Right ventricle myocardium inferior (tissue), 1 donor: ENCODE measurements around the gene RSBN1. TPM values are rescaled to one million over a fixed set of nuclear protein-coding genes. Genes with fewer than 3 reads are reported as not detected.

ENCODE experiments used
- ATAC-seq: fragments of 200-7000 bp; cut with Tn5 transposase; one replicate; pipeline ENCODE4 v1.9.1; 2020; ENCODE audit warnings: mild to moderate bottlenecking, moderate library complexity
- DNase-seq: peaks from one replicate; pipeline ENCODE4 v3.0.0; 2021; ENCODE audit errors: missing footprints
- intact Hi-C: fragments of 100-400 bp; cut with DNase I; formaldehyde crosslinking; loops from one replicate; pipeline ENCODE4 v1.11.0; 2022
- total RNA-seq: library from RNA; stranded (reverse); fragmentation: NEBNext Ultra II Directional; extraction: Animal tissue kit (Norgen Biotek cat#: 25700); gene quantifications from one replicate; pipeline ENCODE4 v1.2.1, GENCODE V29; 2021
- donor health status: DM: no; HTN: yes; CAD: no; lungs with severe emphysema.

RSBN1 gene
- total RNA-seq, 1 donor from 2014 or later = 10.1 TPM

DNA sequence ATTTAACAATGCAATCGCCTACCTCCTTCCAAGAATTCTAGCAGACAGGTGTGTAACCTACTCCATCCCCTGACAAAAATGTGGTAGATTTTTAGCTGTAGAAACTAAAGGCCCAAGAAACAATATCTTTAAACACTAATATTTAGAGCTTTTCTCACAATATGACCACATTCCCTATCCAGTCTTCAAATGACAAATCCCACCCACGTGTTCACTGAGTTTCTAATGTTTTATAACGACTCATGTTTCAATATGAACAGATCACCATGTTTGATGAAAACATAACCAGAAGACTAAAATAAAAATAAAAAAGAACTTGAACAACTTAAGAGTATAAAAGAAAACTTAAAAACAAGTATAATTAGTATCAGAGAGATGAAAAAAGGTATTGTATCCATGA is 24.6 kb downstream of the RSBN1 start:
- intact Hi-C loops = no loop called here
- ATAC-seq (no peak), DNase-seq (no peak)

- ATAC-seq = no peak
- intact Hi-C loops = no loop called here
- DNase-seq = no peak
These were observed 26.2 kb downstream of the RSBN1 start for GRCh38 chr1:113786069-113786468.

DNA sequence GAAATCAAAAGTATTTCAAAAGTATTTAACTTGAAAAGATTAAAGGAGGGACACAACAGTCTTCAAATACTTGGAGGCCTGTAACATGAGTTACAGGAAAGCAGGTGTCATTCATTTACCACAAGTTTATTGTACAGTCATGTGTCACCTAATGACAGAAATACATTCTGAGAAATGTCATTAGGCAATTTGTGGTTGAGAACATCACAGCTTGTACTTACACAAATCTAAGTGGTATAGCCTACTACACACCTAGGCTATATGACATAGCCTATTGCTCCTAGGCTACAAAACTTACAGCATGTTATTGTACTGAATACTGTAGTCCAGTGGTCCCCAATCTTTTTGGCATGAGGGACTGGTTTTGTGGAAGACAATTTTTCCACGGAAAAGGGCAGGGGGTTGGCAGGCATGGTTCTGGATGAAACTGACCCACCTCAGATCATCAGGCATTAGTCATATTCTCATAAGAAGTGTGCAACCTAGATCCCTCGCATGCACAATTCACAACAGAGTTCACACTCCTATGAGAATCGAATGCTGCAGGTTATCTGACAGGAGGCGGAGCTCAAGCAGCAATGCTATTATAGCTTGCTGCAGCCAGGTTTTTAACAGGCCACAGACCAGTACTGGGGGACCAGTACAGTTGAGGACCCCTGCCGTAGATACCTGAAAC is 28.0 kb downstream of the RSBN1 start:
- intact Hi-C loops = no loop called here
- no peak for DNase-seq
- peak; percentile 25 for ATAC-seq

GRCh38 chr1:113783254-113784103 is 28.8 kb downstream of the RSBN1 start:
- intact Hi-C loops = no loop called here
- peak; percentile 71 for ATAC-seq
- DNase-seq = peak; percentile 56

DNA sequence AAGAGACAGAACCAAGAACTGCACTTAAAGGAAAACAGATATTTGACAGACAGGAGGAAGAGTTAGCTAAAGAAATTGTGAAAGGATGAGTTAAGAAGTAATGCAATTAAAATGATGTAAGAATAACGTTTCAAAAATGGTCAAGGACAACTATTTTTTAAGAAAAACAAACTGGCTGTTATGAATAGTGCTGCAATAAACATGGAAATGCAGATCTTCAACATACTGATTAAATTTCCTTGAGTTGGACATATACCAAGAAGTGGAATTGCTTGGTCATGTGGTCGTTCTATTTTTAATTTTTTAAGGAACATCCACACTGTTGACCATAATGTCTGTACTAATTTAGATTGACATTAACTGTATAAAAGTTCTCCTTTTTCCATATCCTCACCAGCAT is 29.9 kb downstream of the RSBN1 start:
- no peak for ATAC-seq
- intact Hi-C loops = no loop called here
- no peak for DNase-seq

- no peak for ATAC-seq
- intact Hi-C loops = no loop called here
- DNase-seq = no peak
These were observed 31.7 kb downstream of the RSBN1 start for GRCh38 chr1:113780374-113781146.

- no peak for DNase-seq
- intact Hi-C loops = no loop called here
- ATAC-seq = no peak
These were observed 32.7 kb downstream of the RSBN1 start for GRCh38 chr1:113779542-113779941.

GRCh38 chr1:113777561-113777960 is 34.7 kb downstream of the RSBN1 start:
- ATAC-seq = no peak
- intact Hi-C loops = no loop called here
- DNase-seq = no peak

DNA sequence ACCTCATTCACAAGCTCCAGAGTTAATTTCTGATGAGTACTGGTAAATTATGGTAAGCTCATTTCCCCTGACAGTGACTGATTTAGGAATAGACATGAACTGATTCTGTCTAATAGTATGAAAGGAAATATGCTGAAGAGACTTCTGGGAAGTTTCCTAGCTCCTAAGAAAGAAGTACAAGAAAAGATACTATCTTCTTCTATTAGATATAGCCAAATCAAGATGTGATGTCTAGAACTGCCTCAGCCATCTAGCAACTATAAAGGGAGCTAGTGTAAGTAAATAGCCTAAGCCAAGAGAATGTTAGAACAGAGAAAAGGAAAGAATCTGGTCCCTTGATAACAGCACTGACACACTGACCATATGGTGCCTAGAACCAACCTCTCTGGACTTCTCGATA is 42.2 kb downstream of the RSBN1 start:
- intact Hi-C loops = no loop called here
- DNase-seq (no peak), ATAC-seq (no peak)

- DNase-seq (no peak), ATAC-seq (no peak)
- intact Hi-C loops = no loop called here
These were observed 42.7 kb downstream of the RSBN1 start for GRCh38 chr1:113769601-113769970.

DNA sequence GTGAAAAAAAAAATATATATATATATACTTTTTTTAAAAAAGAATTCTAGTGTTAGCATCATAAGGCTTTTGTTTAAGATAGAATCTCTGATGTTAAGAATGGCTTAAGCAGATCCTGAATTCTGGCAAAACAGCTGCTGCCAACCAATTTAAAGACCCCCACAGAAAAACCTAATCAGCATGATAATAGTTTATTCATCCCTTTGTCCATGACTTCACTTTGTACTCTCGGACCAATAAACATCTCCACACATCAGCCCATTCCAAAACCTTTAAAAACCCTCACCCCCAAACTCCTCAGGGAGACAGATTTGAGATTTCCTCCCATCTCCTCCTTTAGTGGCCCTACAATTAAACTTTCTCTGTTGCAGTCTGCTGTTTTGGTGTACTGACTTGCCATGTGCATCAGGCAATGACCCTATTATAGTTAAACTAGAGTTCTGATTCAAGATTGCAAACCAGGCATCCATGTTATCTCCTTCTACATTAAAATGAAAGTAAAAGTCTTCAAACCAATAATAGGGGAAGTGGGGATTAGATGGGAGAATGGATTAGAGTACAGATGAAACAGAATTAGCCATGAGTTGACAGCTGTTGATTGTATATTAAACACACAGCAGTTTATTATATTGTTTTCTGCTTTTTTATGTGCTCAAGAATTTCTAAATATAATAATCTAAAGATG is 43.2 kb downstream of the RSBN1 start:
- intact Hi-C loops = no loop called here
- no peak for ATAC-seq
- no peak for DNase-seq

DNA sequence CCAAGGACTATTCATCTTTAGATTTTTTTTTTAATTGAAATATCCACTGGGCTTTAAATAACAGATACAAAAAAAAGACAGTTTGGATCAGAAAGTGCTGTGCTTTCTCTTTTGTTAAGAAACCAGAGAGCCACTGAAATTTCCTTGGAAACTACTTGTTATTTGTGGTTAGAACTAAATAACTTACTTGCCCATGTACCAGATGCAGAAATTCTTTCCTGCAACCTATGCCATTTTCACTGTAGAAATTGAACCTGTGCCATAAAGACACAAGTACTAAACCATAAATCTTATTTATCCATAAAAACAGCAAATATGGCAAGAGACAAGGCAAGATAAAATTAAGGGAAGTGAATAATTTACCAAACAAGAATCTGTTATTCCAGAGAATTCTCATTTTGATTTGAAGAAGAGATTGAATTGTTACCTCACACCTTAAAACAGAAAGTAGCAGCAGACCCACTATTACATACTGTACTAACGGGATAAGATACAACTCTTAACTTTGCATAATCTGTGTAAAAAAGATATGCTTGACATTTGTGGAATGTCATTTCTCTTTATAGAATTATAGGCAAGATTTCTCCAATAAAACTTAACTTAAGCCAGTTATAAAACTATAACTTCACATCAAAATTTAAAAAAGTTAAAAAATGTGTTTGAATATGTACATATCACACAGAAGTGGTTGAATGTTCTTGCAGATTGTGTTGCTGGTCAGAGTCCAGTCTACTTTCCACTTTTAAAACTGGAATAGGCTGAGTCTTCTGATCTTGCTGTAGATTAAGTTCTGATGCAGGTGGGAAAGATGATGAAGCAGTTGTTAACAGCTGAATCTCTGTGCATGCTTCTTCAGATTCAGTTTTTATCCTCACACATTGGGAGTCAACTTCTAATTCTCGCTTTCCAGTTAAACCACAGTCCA is 46.7 kb downstream of the RSBN1 start:
- ATAC-seq (no peak), DNase-seq (no peak)
- intact Hi-C loops = no loop called here

GRCh38 chr1:113763661-113764060 is 48.6 kb downstream of the RSBN1 start:
- intact Hi-C loops = no loop called here
- no peak for ATAC-seq

DNA sequence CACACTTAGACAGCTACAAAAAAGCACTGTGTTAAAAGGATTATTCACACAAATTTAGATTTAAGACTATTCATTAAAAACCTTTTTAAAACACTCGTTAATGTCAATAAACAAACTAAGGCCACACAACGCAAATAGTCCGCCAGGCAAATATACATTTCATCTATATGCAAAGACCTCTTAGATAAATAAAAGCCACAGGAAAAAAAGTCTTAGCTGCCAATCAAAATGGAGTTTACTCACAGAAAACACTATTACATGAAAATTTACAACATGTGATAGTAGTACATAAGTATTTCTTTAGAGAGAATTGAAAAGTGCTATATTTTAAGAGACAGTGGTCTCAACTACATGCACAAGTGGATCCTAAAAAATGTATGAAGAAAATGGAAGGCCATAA is 50.3 kb downstream of the RSBN1 start:
- intact Hi-C loops = no loop called here
- ATAC-seq = no peak
- no peak for DNase-seq

More at GRCh38 chr1:113763661-113764060, 48.6 kb downstream of the RSBN1 start:
- no peak for DNase-seq

- intact Hi-C loops = no loop called here
- ATAC-seq (no peak), DNase-seq (no peak)
These were observed 51.9 kb downstream of the RSBN1 start for GRCh38 chr1:113760102-113761080.

- peak; percentile 86 for DNase-seq
- peak; percentile 94 for ATAC-seq
- intact Hi-C loops = loop anchor here (1.0 kb wide), 1 partner anchor 53 kb away; the partner anchor contains the start of gene RSBN1
These were observed 52.8 kb downstream of the RSBN1 start, which contains the start of gene PHTF1 for GRCh38 chr1:113759333-113760101. Gene PHTF1 (minus strand): TSS chr1:113759486. CDS start chr1:113758703, 783 bp downstream.
